Amniotic epithelial cell (primary cell): ENCODE results near the gene SRM.
"Not testable (repeated sequence)": the region's sequence is repeated elsewhere in the genome, so short reads cannot be mapped to it uniquely, and the experiment has no call there.

ENCODE experiments used
- DNase-seq: peaks from one replicate; pipeline ENCODE4 v3.0.0-alpha.2; 2010; ENCODE audit warnings: low read depth

Gene SRM

GRCh38 chr1:11044849-11045427, 14.9 kb downstream of the SRM start:
- no peak for DNase-seq

- no peak for DNase-seq
These were observed 15.6 kb downstream of the SRM start for GRCh38 chr1:11044086-11044848.

DNA sequence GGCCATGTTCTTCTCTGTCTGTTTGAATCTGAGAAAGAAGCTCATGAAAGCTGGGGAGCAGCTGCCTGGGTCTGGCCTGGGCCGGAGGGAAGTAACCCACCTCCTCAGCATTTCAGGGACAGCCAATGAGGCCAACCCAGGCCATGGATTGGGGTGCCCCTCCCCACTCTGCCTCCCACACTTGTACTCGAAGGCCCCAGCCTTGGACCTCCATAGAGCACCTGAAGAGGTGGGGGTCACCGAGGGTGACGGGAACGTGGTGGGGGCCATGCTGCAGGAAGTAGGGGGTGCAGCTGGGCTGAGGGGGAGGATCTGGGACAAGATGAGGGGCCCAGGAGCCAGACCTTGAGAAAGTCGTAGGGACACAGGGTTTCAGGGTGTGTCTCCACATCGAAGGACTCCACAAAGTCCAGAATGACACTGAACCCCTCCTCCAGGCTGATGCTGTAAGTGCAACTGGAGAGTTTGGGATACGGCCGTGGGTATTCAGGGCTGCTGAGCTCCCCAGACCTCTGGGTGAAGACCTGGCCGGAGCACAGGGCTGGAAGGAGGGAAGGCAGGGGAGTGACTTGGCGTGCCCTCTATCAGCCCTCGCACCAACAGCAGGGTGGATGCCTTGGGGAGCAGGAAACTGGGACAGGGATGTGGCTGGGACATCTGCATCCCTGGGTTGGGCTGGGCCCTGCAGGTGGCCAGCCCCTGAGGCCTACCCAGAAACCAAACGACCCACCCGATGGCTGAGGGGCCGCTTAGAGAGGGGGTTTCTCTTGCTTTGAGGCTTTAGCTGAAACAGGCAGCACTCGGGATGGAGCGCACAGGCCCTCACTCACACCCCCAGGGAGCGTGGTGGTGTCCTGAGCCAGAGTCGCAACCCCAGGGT, 16.6 kb downstream of the SRM start:
- DNase-seq, result no peak

DNA sequence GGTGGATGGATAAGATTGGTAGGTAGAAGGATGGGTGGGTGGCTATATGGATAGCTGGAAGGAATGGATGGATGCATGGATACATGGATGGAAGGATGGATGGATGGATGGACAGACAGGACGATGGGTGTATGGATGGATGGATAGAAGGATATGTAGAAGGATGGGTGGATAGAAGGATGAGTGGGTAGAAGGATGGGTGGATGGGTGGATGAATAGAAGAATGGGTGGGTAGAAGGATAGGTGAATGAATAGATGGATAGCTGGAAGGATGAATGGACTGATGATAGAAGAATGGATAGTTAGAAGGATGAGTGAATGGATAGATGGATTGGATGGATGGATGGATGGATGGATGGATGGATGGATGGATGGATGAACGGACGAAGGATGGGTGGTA, 17.8 kb downstream of the SRM start:
- no peak for DNase-seq

GRCh38 chr1:11041048-11041447, 18.8 kb downstream of the SRM start:
- no peak for DNase-seq

DNA sequence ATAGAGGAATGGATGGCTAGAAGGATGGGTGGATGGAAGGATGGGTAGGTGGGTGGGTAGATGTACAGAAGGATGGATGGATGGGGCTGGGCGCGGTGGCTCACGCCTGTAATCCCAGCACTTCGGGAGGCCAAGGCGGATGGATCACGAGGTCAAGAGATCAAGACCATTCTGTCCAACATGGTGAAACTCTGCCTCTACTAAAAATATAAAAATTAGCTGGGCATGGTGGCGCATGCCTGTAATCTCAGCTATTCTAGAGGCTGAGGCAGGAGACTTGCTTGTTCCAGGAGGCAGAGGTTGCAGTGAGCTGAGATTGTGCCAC, 19.8 kb downstream of the SRM start:
- not testable (repeated sequence) for DNase-seq

DNA sequence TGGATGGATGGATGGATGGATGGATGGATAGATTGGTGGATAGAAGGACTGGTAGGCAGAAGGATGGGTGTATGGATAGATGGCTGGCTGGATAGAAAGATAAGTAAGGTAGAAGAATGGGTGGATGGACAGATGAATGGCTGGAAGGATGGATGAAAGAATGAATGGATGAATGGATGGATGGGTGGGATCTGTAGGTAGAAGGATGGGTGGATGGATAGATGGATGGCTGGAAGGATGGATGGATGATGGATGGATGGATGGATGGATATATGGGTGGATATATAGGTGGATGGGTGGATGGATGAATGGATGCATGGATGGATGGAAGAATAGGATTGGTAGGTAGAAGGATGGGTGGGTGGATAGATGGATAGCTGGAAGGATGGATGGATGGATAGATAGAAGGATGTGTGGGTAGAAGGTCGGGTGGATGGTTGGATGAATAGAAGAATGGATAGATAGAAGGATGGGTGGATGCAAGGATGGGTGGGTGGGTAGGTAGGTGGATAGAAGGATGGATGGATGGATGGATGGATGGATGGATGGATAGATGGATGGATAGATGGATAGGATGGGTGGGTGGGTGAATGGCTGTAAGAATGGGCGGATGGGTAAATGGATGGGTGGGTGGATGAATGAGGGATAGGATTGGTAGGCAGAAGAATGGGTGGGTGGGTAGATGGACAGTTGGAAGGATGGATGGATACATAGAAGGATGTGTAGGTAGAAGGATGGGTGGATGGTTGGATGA, 20.3 kb downstream of the SRM start:
- no peak for DNase-seq

GRCh38 chr1:11037740-11038182, 22.1 kb downstream of the SRM start:
- peak; percentile 74 for DNase-seq

GRCh38 chr1:11037019-11037739, 22.6 kb downstream of the SRM start:
- DNase-seq, result not testable (repeated sequence)

DNA sequence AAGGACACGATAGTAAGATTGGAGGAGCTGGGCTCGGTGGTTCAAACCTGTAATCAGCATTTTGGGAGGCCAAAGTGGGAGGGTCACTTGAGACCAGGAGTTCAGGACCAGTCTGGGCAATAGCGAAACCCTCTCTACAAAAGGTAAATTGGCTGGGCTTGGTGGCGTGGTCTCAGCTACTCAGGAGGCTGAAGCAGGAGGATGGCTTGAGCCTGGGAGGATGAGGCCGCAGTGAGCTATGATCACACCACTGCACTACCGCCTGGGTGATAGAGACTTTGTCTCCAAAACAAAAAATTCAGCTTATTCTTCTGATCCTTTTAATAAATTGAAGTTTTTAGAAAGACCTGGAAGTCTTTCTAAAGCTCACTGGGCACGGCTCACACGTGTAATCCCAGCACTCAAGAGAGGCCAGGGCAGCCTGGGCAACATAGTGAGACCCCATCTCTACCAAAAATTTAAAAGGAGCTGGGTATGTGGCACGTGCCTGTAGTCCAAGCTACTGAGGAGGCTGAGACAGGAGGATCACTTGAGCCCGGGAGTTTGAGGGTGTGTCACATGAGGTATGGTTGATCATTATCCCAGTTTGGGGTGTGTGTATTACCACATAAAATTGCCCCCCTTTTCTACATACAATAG, 28.1 kb downstream of the SRM start:
- no peak for DNase-seq

DNA sequence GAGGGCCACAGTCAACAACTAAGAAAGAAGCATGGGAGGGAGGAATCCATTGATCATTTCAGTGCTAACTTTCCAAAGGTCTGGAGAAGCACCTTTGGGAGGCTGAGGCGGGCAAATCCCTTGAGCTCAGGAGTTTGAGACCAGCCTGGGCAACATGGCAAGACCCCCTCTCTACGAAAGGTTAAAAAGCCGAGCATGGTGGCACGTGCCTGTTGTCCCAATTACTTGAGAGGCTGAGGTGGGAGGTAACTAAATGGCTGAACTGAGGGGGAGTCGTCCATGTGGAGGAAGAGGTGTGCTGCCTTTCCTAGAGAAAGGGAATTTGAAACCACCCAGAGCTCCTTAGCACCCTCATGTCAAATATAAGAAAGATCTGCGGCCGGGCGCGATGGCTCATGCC, 29.0 kb downstream of the SRM start:
- no peak for DNase-seq

DNA sequence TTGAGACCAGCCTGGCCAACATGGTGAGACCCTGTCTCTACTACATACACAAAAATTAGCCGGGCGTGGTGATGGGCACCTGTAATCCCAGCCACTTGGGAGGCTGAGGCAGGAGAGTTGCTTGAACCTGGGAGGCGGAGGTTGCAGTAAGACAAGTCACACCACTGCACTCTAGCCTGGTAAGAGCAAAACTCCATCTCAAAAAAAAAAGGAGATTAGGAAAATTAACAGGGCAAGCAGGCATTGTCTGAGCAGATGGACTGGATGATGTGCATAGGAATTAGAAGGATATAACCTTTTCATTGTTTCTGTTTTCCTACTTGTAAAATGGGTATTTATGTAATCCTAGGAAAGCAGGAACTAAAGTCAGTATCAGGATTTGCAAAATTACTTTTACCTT, 31.8 kb downstream of the SRM start:
- DNase-seq, result no peak

DNA sequence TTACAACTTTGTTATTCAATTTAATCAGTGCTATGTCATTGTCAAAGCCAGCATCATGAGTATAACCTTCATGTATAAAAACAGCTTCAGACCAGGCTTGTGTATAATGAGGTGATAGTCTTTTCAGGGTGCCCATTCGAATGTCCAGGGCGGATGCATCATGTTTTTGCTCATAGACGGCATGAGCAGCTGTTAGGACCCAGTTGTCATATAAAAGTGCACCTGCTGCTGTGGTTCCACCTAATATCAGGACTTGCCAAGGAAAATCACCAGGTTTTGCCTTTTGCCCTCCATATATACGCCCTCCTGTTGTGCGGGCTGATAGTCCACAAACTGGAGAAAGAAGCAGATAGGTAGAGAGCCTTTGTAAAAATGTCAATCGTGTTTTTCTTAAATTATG, 32.5 kb downstream of the SRM start:
- DNase-seq, result no peak

DNA sequence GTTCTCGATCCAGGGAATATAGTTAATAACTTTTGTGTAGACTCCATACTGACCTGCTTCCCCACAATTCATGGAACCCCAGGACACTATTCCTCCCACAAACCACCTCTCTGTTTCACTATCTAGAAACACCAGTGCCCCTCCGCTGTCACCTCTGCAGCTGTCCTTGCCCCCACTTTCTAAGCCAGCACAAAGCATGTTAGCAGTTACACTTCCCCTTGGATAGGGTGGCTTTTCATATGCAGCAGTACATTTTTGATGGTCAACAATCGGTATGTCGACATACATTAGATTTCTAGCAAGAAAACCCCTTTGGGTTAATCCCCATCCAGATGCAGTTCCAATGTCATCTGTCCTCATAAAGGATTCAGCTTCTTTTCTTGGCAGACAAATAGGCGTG, 32.9 kb downstream of the SRM start:
- DNase-seq, result no peak

- no peak for DNase-seq
These were observed 33.8 kb downstream of the SRM start for GRCh38 chr1:11026052-11026451.

GRCh38 chr1:11025618-11026017, 34.2 kb downstream of the SRM start:
- no peak for DNase-seq

DNA sequence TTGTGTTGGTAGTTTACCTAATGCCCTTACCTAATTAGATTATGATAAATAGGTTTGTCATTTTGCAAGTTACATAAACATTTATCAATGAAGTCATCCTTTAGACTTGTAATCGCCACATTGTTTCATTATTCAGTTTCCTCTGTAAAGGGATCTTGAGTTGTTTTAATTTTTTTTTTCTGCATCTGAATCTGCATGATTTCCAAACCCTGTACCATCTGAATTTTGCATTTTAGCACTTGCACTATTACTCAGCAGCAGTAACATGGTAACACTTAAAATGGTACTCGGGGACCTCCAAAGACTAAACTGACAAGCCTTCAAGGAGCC, 35.0 kb downstream of the SRM start:
- DNase-seq, result no peak

DNA sequence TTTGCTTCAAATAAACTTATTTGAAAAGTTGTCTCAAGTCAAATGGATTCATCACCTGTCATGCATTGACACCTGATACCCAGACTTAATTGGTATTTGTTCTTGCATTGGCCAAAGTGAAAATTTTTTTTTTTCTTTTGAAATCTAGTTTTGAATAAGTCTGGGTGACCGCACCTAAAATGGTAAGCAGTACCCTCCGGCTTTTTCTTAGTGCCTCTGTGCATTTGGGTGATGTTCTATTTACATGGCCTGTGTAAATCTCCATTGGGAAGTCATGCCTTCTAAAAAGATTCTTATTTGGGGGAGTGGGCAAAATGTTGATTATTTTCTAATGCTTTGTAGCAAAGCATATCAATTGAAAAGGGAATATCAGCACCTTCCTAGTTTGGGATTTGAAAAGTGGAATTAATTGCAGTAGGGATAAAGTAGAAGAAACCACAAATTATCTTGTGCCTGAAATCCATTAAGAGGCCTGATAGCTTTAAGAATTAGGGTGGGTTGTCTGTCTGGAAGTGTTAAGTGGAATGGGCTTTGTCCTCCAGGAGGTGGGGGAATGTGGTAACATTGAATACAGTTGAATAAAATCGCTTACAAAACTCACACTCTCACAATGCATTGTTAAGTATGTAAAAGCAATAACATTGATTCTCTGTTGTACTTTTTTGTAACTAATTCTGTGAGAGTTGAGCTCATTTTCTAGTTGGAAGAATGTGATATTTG, 35.5 kb downstream of the SRM start:
- no peak for DNase-seq

- no peak for DNase-seq
These were observed 36.6 kb downstream of the SRM start for GRCh38 chr1:11023201-11023600.

- no peak for DNase-seq
These were observed 39.8 kb downstream of the SRM start for GRCh38 chr1:11019971-11020370.

- not testable (repeated sequence) for DNase-seq
These were observed 40.5 kb downstream of the SRM start for GRCh38 chr1:11019358-11019757.
